Measurements from ENCODE around the gene DERA. TPM values are rescaled to one million over a fixed set of nuclear protein-coding genes. Genes with fewer than 3 reads are reported as not detected.

The DERA gene
- total and polyA plus RNA-seq, 2 of the 13 experiments (the other 11 are each of a cell fraction or from before 2014, with no cell fraction given) = 24.0 to 51.3 TPM

- TF ChIP-seq ZNF883 (CRISPR knock-in tag; IDR thresholded peaks at IDR 0.05; ENCODE audit: not compliant biosample characterization) (no peak), TBP (CRISPR knock-in tag; IDR thresholded peaks at IDR 0.05) (no peak), ZNF503 (CRISPR knock-in tag; IDR thresholded peaks at IDR 0.05) (no peak)
Observed at GRCh38 chr12:16016748-16017147, 105.6 kb downstream of the DERA start (continued).

- 95% methylated on average over 2 of the region's 2 CpGs for WGBS (ENCODE audit: low lambda C conversion rate)
- FAIRE-seq (no peak), ATAC-seq (no peak), DNase-seq (ENCODE audit: low spot score) (no peak)
- in situ Hi-C loops (cut with HindIII; ENCODE audit: extremely low pct_ligation_motif_present, low pct_unique_long_range_greater_than_20kb) = no loop called here
- Histone ChIP-seq H3K9me3 (ENCODE audit: low read length) (peaks cover 34% of the 10 kb centered on the region), H4K20me1 (ENCODE audit: insufficient read depth, low read length) (no peaks in the 10 kb centered on the region), H3K9ac (ENCODE audit: insufficient read depth, low read depth, low read length) (no peak overlapping the region), H3K79me2 (ENCODE audit: insufficient read depth, low read length) (no peaks in the 10 kb centered on the region), H3K4me1 (ENCODE audit: insufficient read depth, low read length) (peaks cover 10% of the 10 kb centered on the region), H3K4me2 (ENCODE audit: low read depth, low read length) (no peak overlapping the region), H3K27ac (ENCODE audit: extremely low read length, insufficient read depth, low read length) (no peak overlapping the region), H3K27me3 (ENCODE audit: control insufficient read depth in 1 of 2, insufficient read depth in 2 of 2, low read length in 2 of 2) (no peaks in the 10 kb centered on the region), H3K36me3 (replicated peaks in 1 of 2; ENCODE audit: control insufficient read depth in 1 of 2, insufficient read depth in 2 of 2, low read length in 2 of 2) (no peaks in the 10 kb centered on the region; a peak in 1 of 5 replicates), H2AFZ (ENCODE audit: low read length) (no peak overlapping the region), H3K4me3 (replicated peaks in 1 of 3; ENCODE audit: insufficient read depth in 1 of 3, low read depth in 2 of 3, low read length in 3 of 3) (no peak overlapping the region)
- ChIA-PET POLR2A (no interaction called here), CTCF (ENCODE audit: low intra/inter-chr PET ratio, low total read pairs) (no interaction called here)
- no TSS peak for BruUV-seq (replicated peaks)
- intact Hi-C loops (cut with micrococcal nuclease; ENCODE audit: unreplicated experiment) = no loop called here
- TF ChIP-seq ADNP (CRISPR knock-in tag; IDR thresholded peaks at IDR 0.05) (no peak), MTF2 (CRISPR knock-in tag; IDR thresholded peaks at IDR 0.05; ENCODE audit: borderline replicate concordance) (no peak), ZNF746 (CRISPR knock-in tag; IDR thresholded peaks at IDR 0.05) (no peak), ZNF768 (CRISPR knock-in tag; IDR thresholded peaks at IDR 0.05) (no peak), SRF (IDR thresholded peaks at IDR 0.05; ENCODE audit: low read depth, low read length) (no peak), MAFG (CRISPR knock-in tag; IDR thresholded peaks at IDR 0.05) (no peak), ZNF564 (CRISPR knock-in tag; IDR thresholded peaks at IDR 0.05) (no peak), SATB2 (CRISPR knock-in tag; IDR thresholded peaks at IDR 0.05) (no peak), BRCA1 (CRISPR knock-in tag; IDR thresholded peaks at IDR 0.05) (no peak)
- TF ChIP-seq, protein P1, sequence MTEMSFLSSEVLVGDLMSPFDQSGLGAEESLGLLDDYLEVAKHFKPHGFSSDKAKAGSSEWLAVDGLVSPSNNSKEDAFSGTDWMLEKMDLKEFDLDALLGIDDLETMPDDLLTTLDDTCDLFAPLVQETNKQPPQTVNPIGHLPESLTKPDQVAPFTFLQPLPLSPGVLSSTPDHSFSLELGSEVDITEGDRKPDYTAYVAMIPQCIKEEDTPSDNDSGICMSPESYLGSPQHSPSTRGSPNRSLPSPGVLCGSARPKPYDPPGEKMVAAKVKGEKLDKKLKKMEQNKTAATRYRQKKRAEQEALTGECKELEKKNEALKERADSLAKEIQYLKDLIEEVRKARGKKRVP (CRISPR knock-in tag; IDR thresholded peaks at IDR 0.05) = no peak
- TF ChIP-seq, protein P2, sequence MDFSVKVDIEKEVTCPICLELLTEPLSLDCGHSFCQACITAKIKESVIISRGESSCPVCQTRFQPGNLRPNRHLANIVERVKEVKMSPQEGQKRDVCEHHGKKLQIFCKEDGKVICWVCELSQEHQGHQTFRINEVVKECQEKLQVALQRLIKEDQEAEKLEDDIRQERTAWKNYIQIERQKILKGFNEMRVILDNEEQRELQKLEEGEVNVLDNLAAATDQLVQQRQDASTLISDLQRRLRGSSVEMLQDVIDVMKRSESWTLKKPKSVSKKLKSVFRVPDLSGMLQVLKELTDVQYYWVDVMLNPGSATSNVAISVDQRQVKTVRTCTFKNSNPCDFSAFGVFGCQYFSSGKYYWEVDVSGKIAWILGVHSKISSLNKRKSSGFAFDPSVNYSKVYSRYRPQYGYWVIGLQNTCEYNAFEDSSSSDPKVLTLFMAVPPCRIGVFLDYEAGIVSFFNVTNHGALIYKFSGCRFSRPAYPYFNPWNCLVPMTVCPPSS (IDR thresholded peaks at IDR 0.05) = no peak
- TF ChIP-seq, protein P3, sequence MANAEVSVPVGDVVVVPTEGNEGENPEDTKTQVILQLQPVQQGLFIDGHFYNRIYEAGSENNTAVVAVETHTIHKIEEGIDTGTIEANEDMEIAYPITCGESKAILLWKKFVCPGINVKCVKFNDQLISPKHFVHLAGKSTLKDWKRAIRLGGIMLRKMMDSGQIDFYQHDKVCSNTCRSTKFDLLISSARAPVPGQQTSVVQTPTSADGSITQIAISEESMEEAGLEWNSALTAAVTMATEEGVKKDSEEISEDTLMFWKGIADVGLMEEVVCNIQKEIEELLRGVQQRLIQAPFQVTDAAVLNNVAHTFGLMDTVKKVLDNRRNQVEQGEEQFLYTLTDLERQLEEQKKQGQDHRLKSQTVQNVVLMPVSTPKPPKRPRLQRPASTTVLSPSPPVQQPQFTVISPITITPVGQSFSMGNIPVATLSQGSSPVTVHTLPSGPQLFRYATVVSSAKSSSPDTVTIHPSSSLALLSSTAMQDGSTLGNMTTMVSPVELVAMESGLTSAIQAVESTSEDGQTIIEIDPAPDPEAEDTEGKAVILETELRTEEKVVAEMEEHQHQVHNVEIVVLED (CRISPR knock-in tag; IDR thresholded peaks at IDR 0.05; ENCODE audit: borderline replicate concordance) = no peak
Observed at GRCh38 chr12:16018306-16018705, 107.2 kb downstream of the DERA start.

All from HepG2 (cell line).